OCI-LY7 (cell line): ENCODE data around the gene ZC3H14.
A peak's percentile ranks its signal among the peaks of the same experiment; 100 is the strongest.

Experiments
- EZH2phosphoT487 ChIP-seq: fragments of 200-600 bp; sonication (generic); IDR thresholded peaks from 2 replicates; pipeline ENCODE4 v1.6.1; 2018; ENCODE audit warnings: low read depth, borderline replicate concordance, mild to moderate bottlenecking, mixed run types, antibody characterized with exemption, low read length, moderate library complexity, mixed read lengths
- TF ChIP-seq, protein P1 (sequence below): fragments of 200-600 bp; sonication (generic); conservative IDR thresholded peaks from 2 replicates; pipeline ENCODE4 v1.5.1; 2014; ENCODE audit warnings: mild to moderate bottlenecking, antibody characterized with exemption, low read length, moderate library complexity, mixed read lengths

DNA sequence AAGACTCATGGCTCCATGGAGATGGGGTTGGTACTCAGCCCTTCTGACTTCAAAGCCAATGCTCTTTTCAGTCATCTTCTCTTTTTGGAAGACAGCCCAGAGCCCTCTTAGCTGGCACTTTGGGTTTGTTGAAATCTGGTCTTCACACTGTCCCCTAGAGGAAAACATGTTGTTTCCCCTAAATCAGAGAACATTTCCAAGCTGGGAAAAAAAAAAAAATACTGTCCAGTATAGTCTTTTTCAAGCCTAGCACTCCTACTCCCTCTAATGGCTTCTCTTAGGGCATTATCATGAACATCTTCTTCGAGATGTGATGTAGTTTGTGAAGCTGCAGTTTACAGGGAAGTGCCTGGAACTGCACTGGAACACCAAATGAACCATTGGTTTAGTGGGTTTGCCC, 3.0 kb upstream of the ZC3H14 start:
- TF ChIP-seq, protein P1, sequence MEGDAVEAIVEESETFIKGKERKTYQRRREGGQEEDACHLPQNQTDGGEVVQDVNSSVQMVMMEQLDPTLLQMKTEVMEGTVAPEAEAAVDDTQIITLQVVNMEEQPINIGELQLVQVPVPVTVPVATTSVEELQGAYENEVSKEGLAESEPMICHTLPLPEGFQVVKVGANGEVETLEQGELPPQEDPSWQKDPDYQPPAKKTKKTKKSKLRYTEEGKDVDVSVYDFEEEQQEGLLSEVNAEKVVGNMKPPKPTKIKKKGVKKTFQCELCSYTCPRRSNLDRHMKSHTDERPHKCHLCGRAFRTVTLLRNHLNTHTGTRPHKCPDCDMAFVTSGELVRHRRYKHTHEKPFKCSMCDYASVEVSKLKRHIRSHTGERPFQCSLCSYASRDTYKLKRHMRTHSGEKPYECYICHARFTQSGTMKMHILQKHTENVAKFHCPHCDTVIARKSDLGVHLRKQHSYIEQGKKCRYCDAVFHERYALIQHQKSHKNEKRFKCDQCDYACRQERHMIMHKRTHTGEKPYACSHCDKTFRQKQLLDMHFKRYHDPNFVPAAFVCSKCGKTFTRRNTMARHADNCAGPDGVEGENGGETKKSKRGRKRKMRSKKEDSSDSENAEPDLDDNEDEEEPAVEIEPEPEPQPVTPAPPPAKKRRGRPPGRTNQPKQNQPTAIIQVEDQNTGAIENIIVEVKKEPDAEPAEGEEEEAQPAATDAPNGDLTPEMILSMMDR, result peak; percentile 42; the same call in 1 of the 2 replicates
- no peak for TF ChIP-seq EZH2phosphoT487
